ENCODE measurements around the gene ZDHHC14.

GRCh38 chr6:157398151-157398550 lies 17.2 kb downstream of the ZDHHC14 start:
- TF ChIP-seq EZH2 (IDR thresholded peaks at IDR 0.05; ENCODE audit: low read depth, unreplicated experiment): no peak
- TF ChIP-seq CTCF (conservative IDR thresholded peaks at IDR 0.05; ENCODE audit: low read depth in 2 of 2): peak in 1 of 2 experiments; percentile 35; a peak in 1 of 4 replicates
- no peak for TF ChIP-seq POLR2AphosphoS5 (IDR thresholded peaks at IDR 0.05; ENCODE audit: low read depth)
- TF ChIP-seq EZH2phosphoT487 (IDR thresholded peaks at IDR 0.05; ENCODE audit: unreplicated experiment): no peak
- TF ChIP-seq CREB1 (CRISPR knock-in tag; IDR thresholded peaks at IDR 0.05; ENCODE audit: low read depth): no peak
- no peak for TF ChIP-seq REST (IDR thresholded peaks at IDR 0.05; ENCODE audit: unreplicated experiment)
- TF ChIP-seq, protein P1, sequence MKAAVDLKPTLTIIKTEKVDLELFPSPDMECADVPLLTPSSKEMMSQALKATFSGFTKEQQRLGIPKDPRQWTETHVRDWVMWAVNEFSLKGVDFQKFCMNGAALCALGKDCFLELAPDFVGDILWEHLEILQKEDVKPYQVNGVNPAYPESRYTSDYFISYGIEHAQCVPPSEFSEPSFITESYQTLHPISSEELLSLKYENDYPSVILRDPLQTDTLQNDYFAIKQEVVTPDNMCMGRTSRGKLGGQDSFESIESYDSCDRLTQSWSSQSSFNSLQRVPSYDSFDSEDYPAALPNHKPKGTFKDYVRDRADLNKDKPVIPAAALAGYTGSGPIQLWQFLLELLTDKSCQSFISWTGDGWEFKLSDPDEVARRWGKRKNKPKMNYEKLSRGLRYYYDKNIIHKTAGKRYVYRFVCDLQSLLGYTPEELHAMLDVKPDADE (IDR thresholded peaks at IDR 0.05): no peak
- no peak for TF ChIP-seq JUNB (IDR thresholded peaks at IDR 0.05; ENCODE audit: unreplicated experiment)
- no peak for TF ChIP-seq NANOG (IDR thresholded peaks at IDR 0.05; ENCODE audit: borderline replicate concordance)
- no peak for TF ChIP-seq ZNF114 (CRISPR knock-in tag; IDR thresholded peaks at IDR 0.05)
